NT2/D1 (cell line): ENCODE results near the gene HSPG2.

ENCODE experiments used
- SUZ12 ChIP-seq: IDR thresholded peaks from 2 replicates; pipeline ENCODE4 v1.6.1; 2011; ENCODE audit not compliant: insufficient read length, insufficient read depth; ENCODE audit errors: extremely low read depth
- YY1 ChIP-seq: IDR thresholded peaks from 2 replicates; pipeline ENCODE4 v1.6.1; 2011; ENCODE audit not compliant: insufficient read length, insufficient read depth
- ZNF274 ChIP-seq: IDR thresholded peaks from 2 replicates; pipeline ENCODE4 v1.6.1; 2011; ENCODE audit warnings: mild to moderate bottlenecking, low read depth, low read length

GRCh38 chr1:21914880-21915640, 22.1 kb downstream of the HSPG2 start:
- TF ChIP-seq YY1 (no peak), ZNF274 (no peak), SUZ12 (no peak)
